Testis (tissue), 2 donors: Measurements from ENCODE around the gene RBP5.

ENCODE experiments used
- CTCF ChIP-seq, 3 experiments: fragments of 450-650 bp in 2 of 3; fragments of 200-600 bp in 1 of 3; sonication (generic) in 1 of 3; IDR thresholded peaks; one replicate each; pipeline ENCODE4 v1.5.1; 2016 to 2019; ENCODE audit warnings: antibody characterized with exemption in 3 of 3, mild to moderate bottlenecking in 2 of 3, moderate library complexity in 1 of 3
- POLR2A ChIP-seq: fragments of 450-650 bp; IDR thresholded peaks from one replicate; pipeline ENCODE4 v1.6.1; 2017; ENCODE audit warnings: antibody characterized with exemption, mild to moderate bottlenecking, moderate library complexity

GRCh38 chr12:7106082-7106481 is 22.6 kb downstream of the RBP5 start:
- TF ChIP-seq CTCF (IDR thresholded peaks at IDR 0.05) (no peak), POLR2A (no peak)
